ENCODE data around the gene CALML3. TPM values are rescaled to one million over a fixed set of nuclear protein-coding genes. Genes with fewer than 3 reads are reported as not detected.

CALML3 gene
- total RNA-seq, 4 donors from 2014 or later: not detected

- TF ChIP-seq CTCF (IDR thresholded peaks at IDR 0.05; ENCODE audit: low read depth): no peak
Observed at GRCh38 chr10:5575144-5575481, 50.4 kb downstream of the CALML3 start.

GRCh38 chr10:5575482-5576153, 50.9 kb downstream of the CALML3 start:
- TF ChIP-seq CTCF (IDR thresholded peaks at IDR 0.05; ENCODE audit: low read depth): no peak

- no peak for TF ChIP-seq CTCF (IDR thresholded peaks at IDR 0.05; ENCODE audit: low read depth)
Observed at GRCh38 chr10:5576154-5576748, 51.5 kb downstream of the CALML3 start.

Other genes starting within 250 kb of the CALML3 start
- gene UCN3, start 160.0 kb upstream of the CALML3 start, total RNA-seq: not detected
- gene TUBAL3, start 120.1 kb upstream of the CALML3 start, total RNA-seq: under 1 TPM in 1 of 4 donors, not detected in 3; 0.57 TPM
- gene NET1, start 112.4 kb upstream of the CALML3 start, total RNA-seq: 100 to 1,000 TPM in 1 of 4 donors, 10 to 100 TPM in 3; 48.3 to 214 (median 82.9) TPM
- not detected for gene CALML5, start 25.4 kb upstream of the CALML3 start, total RNA-seq
- gene ASB13, start 141.6 kb downstream of the CALML3 start, total RNA-seq: 10 to 100 TPM; 19.2 to 47.7 (median 31.2) TPM
- 100 to 1,000 TPM in 1 of 4 donors, 10 to 100 TPM in 3; 39.4 to 101 (median 58.8) TPM for gene TASOR2, start 159.9 kb downstream of the CALML3 start, total RNA-seq

Data from subcutaneous adipose tissue (tissue), 4 donors.